ENCODE measurements around the gene SNCB. TPM values are rescaled to one million over a fixed set of nuclear protein-coding genes. Genes with fewer than 3 reads are reported as not detected.

The SNCB gene
- total RNA-seq, 1 donor from 2014 or later, result not detected

GRCh38 chr5:176651472-176651980 is 21.2 kb upstream of the SNCB start:
- intact Hi-C loops (cut with DNase I), result no loop called here
- no peak for DNase-seq (ENCODE audit: extremely low spot score in 2 of 2)
- peaks cover 0 to 14% of the 10 kb centered on the region in 2 donors for H3K36me3 ChIP-seq
- TF ChIP-seq POLR2AphosphoS5 (IDR thresholded peaks at IDR 0.05; ENCODE audit: insufficient read depth in 1 of 2, low read depth in 1 of 2), result no peak
- TF ChIP-seq POLR2A (IDR thresholded peaks at IDR 0.05), result no peak
- TF ChIP-seq, protein P1, sequence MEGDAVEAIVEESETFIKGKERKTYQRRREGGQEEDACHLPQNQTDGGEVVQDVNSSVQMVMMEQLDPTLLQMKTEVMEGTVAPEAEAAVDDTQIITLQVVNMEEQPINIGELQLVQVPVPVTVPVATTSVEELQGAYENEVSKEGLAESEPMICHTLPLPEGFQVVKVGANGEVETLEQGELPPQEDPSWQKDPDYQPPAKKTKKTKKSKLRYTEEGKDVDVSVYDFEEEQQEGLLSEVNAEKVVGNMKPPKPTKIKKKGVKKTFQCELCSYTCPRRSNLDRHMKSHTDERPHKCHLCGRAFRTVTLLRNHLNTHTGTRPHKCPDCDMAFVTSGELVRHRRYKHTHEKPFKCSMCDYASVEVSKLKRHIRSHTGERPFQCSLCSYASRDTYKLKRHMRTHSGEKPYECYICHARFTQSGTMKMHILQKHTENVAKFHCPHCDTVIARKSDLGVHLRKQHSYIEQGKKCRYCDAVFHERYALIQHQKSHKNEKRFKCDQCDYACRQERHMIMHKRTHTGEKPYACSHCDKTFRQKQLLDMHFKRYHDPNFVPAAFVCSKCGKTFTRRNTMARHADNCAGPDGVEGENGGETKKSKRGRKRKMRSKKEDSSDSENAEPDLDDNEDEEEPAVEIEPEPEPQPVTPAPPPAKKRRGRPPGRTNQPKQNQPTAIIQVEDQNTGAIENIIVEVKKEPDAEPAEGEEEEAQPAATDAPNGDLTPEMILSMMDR (IDR thresholded peaks at IDR 0.05), result no peak
- no peaks in the 10 kb centered on the region for H3K27me3 ChIP-seq
- peaks cover 47% of the 10 kb centered on the region for H3K4me1 ChIP-seq
- no peak overlapping the region for H3K4me3 ChIP-seq
- no peak overlapping the region for H3K27ac ChIP-seq
- H3K9me3 ChIP-seq, result no peaks in the 10 kb centered on the region

DNA sequence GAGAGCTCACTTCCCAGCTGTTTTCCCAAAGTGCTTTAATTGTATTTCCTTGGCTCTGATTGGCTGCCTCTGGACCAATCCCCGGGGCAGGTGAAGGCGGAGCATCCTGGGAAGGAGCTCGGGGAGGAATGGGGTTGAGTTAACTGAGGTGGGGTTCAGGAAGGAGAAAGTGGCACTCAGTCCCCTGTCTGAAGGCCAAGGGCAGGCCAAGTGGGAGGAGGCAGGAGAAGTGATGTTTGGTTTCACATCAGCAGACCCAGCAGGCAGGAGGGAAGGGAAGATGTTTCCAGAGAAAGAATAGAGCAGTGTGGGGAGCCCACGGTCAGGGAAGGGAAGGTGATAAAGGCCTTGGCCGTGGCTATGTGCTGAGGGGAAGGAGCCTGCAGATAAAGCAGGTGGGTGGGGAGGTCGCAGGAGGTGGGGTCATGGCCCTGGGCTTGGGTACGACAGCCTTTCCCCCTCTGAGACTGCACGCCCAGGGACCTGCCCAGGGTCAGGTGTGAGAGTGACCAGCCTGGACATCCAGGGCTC is 20.1 kb upstream of the SNCB start:
- peaks cover 50% of the 10 kb centered on the region for H3K4me1 ChIP-seq
- no peak overlapping the region for H3K4me3 ChIP-seq
- H3K36me3 ChIP-seq, result peaks cover 0 to 14% of the 10 kb centered on the region in 2 donors
- no peaks in the 10 kb centered on the region for H3K9me3 ChIP-seq
- no peak for DNase-seq (ENCODE audit: extremely low spot score in 2 of 2)
- TF ChIP-seq POLR2AphosphoS5 (IDR thresholded peaks at IDR 0.05; ENCODE audit: insufficient read depth in 1 of 2, low read depth in 1 of 2), result no peak
- TF ChIP-seq, protein P1 (IDR thresholded peaks at IDR 0.05), result no peak
- no peak for TF ChIP-seq POLR2A (IDR thresholded peaks at IDR 0.05)
- no peaks in the 10 kb centered on the region for H3K27me3 ChIP-seq
- no peak overlapping the region for H3K27ac ChIP-seq
- intact Hi-C loops (cut with DNase I), result no loop called here

DNA sequence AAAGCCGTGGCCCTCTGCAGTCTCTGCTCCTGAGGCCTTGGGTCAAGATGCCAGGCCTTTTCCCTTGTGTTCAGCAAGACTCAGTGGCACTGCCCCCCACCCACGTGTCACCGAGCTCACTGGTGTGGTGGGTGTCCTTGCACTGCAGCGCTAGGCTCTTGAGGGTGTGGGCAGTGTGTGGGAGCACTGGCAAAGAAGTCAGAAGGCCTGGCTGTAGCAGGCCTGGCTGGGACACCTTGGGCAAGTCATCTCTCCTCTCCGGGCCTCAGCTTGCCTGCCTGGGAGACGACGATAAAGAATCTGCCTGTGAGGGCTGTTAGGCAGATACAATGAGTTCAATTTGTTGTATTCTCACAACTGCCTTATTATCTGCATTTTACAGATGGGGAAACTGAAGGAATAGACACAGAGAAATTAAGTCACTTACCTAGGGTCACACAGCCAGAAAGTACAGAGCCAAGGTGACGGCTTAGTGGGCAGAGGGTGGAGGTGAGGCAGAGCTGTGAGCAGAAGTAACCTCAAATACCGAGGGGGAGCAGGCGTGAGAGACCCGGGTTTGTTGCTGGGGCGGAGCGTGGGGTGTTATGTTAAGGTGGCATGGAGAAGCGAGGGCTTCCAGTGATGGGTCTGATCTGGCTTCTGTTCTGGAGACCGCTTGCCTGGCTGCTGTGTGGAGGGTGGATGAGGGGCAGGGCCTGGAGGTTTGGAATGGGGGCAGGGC is 18.3 kb upstream of the SNCB start:
- TF ChIP-seq POLR2AphosphoS5 (IDR thresholded peaks at IDR 0.05; ENCODE audit: insufficient read depth in 1 of 2, low read depth in 1 of 2) (no peak), POLR2A (IDR thresholded peaks at IDR 0.05) (no peak)
- TF ChIP-seq, protein P1 (IDR thresholded peaks at IDR 0.05), result no peak
- intact Hi-C loops (cut with DNase I), result no loop called here
- Histone ChIP-seq H3K36me3 (peaks cover 0 to 9% of the 10 kb centered on the region in 2 donors), H3K4me3 (peak overlapping the region; percentile 68 to 81), H3K27ac (peak overlapping the region; percentile 60), H3K4me1 (peaks cover 37% of the 10 kb centered on the region), H3K9me3 (no peaks in the 10 kb centered on the region), H3K27me3 (no peaks in the 10 kb centered on the region)
- DNase-seq (ENCODE audit: extremely low spot score in 2 of 2), result no peak

- H3K4me3 ChIP-seq, result peak overlapping the region; percentile 68 to 81
- H3K27me3 ChIP-seq, result no peaks in the 10 kb centered on the region
- H3K36me3 ChIP-seq, result peaks cover 0 to 2% of the 10 kb centered on the region in 2 donors
- intact Hi-C loops (cut with DNase I), result no loop called here
- H3K4me1 ChIP-seq, result peaks cover 34% of the 10 kb centered on the region
- TF ChIP-seq, protein P1 (IDR thresholded peaks at IDR 0.05), result no peak
- TF ChIP-seq POLR2AphosphoS5 (IDR thresholded peaks at IDR 0.05; ENCODE audit: insufficient read depth in 1 of 2, low read depth in 1 of 2) (no peak), POLR2A (IDR thresholded peaks at IDR 0.05) (no peak)
- DNase-seq (ENCODE audit: extremely low spot score in 2 of 2), result no peak
- no peaks in the 10 kb centered on the region for H3K9me3 ChIP-seq
- H3K27ac ChIP-seq, result peak overlapping the region; percentile 60
Measured at GRCh38 chr5:176647843-176648473, 17.6 kb upstream of the SNCB start.

Measured in vagina (tissue), 2 donors.